Psoas muscle (tissue), 8 donors: ENCODE measurements around the gene AMIGO1. TPM values are rescaled to one million over a fixed set of nuclear protein-coding genes. Genes with fewer than 3 reads are reported as not detected.

Experiments
- ATAC-seq, 4 donors: fragments of 200-7000 bp; cut with Tn5 transposase; one replicate each; pipeline ENCODE4 v1.9.1; 2020; ENCODE audit warnings: moderate library complexity in 3 of 4, mild to moderate bottlenecking in 2 of 4
- DNase-seq, 2 donors: peaks; one replicate each; pipeline ENCODE4 v3.0.0-alpha.2; 2020
- H3K27ac ChIP-seq: fragments of 200-600 bp; one replicate; pipeline ENCODE4 v1.8.0; 2022
- H3K27me3 ChIP-seq, 3 donors: fragments of 200-600 bp in 1 of 3; one replicate each; pipeline versions ENCODE4 v1.6.1 to v1.8.0; 2013 to 2022; ENCODE audit warnings: low read length in 2 of 3, mild to moderate bottlenecking in 2 of 3, moderate library complexity in 1 of 3; ENCODE audit not compliant: insufficient read depth in 3 of 3
- H3K36me3 ChIP-seq, 2 donors: fragments of 200-600 bp in 1 of 2; one replicate each; pipeline versions ENCODE4 v1.6.1 to v1.8.0; 2013 to 2022; ENCODE audit warnings: low read depth in 1 of 2, mild to moderate bottlenecking in 1 of 2, moderate library complexity in 1 of 2; ENCODE audit not compliant: insufficient read depth in 1 of 2
- H3K4me1 ChIP-seq: fragments of 200-600 bp; one replicate; pipeline ENCODE4 v1.8.0; 2022
- H3K4me3 ChIP-seq: fragments of 200-600 bp; one replicate; pipeline ENCODE4 v1.8.0; 2022; ENCODE audit warnings: mild to moderate bottlenecking
- H3K9me3 ChIP-seq: fragments of 200-600 bp; one replicate; pipeline ENCODE4 v1.8.0; 2022
- CTCF ChIP-seq: fragments of 200-600 bp; IDR thresholded peaks from one replicate; pipeline ENCODE4 v1.8.0; 2022; ENCODE audit warnings: antibody characterized with exemption
- WGBS, 3 donors: extraction: QIAGEN DNeasy Blood & Tissue Kit; methylation state at CpG; one replicate each; pipeline versions ENCODE4 v1.1.6 to v1.1.7; 2013; 5-methylcytosine and 5-hydroxymethylcytosine counted together
- intact Hi-C, 2 donors: fragments of 100-400 bp; cut with DNase I; formaldehyde crosslinking; loops; one replicate each; pipeline versions ENCODE4 v1.11.0 to v1.14.2; 2022
- polyA plus RNA-seq, 3 donors: library from polyadenylated mRNA; stranded (reverse); fragments of 200-250 nt; gene quantifications; one replicate each; pipeline ENCODE4 v1.2.3, GENCODE V29; 2013
- total RNA-seq, 4 donors: library from RNA; stranded (reverse); fragmentation: NEBNext Ultra II Directional in 2 of 4; extraction: Animal tissue kit (Norgen Biotek cat#: 25700) in 2 of 4; gene quantifications; one replicate each; pipeline versions ENCODE4 v1.2.1 to v1.2.4, GENCODE V29; 2021 to 2023
- donor health status: healthy with polysubstance abuse.
- donor health status: DM: no; HTN: no; CAD: no; lungs with moderate emphysema.
- donor health status: Bipolar disorder and iron deficiency.
- donor health status: healthy.
- donor health status: DM: yes; HTN: yes; CAD: no.
- donor health status: DM: no; HTN: no; CAD: no.
- donor health status: DM: no; HTN: no; CAD: no.
- donor health status: DM: yes; HTN: yes; CAD: no.

Gene AMIGO1
- total and polyA plus RNA-seq, 7 donors: 3.1 to 16.6 (median 10.0) TPM

- DNase-seq (peak; percentile 86 to 95), ATAC-seq (peak; percentile 85 to 89 (median 88))
- H3K27ac ChIP-seq: peak within 1 kb of the TSS; percentile 97
- 0% methylated on average over 52 to 88 of the region's 88 CpGs for WGBS, 3 donors
- no peaks in the 10 kb centered on the region for H3K27me3 ChIP-seq
- TF ChIP-seq CTCF: no peak
- intact Hi-C loops: loop anchor here in 1 of 2 donors (5.0 kb wide), 1 partner anchor 39 kb away; the partner anchor contains the start of gene PSMA5
- no peaks in the 10 kb centered on the region for H3K9me3 ChIP-seq
- peak within 1 kb of the TSS; percentile 87 for H3K4me3 ChIP-seq
- H3K4me1 ChIP-seq: peaks cover 33% of the 10 kb centered on the region
- H3K36me3 ChIP-seq: no peaks in the 10 kb centered on the region
Observed at GRCh38 chr1:109466452-109467300, 42.9 kb downstream of the AMIGO1 start, which contains the start of gene SYPL2. SYPL2 (plus strand) TSS chr1:109466546; CDS start chr1:109466844, 298 bp downstream.

GRCh38 chr1:109466125-109466451 is 43.4 kb downstream of the AMIGO1 start:
- no peaks in the 10 kb centered on the region for H3K36me3 ChIP-seq
- ATAC-seq (no peak), DNase-seq (peak in 1 of 2 donors; percentile 84)
- TF ChIP-seq CTCF: no peak
- peak overlapping the region; percentile 97 for H3K27ac ChIP-seq
- peak overlapping the region; percentile 87 for H3K4me3 ChIP-seq
- H3K4me1 ChIP-seq: peaks cover 33% of the 10 kb centered on the region
- 2 to 4% (median 2%) methylated on average over 23 to 24 of the region's 24 CpGs for WGBS, 3 donors
- H3K9me3 ChIP-seq: no peaks in the 10 kb centered on the region
- H3K27me3 ChIP-seq: no peaks in the 10 kb centered on the region
- intact Hi-C loops: loop anchor here in 1 of 2 donors (5.0 kb wide), 1 partner anchor 39 kb away; the partner anchor contains the start of gene PSMA5

- no peak overlapping the region for H3K4me3 ChIP-seq
- DNase-seq (no peak), ATAC-seq (no peak)
- TF ChIP-seq CTCF: no peak
- no peaks in the 10 kb centered on the region for H3K27me3 ChIP-seq
- 87 to 92% (median 89%) methylated on average over 4 of the region's 4 CpGs for WGBS, 3 donors
- no peak overlapping the region for H3K27ac ChIP-seq
- no peaks in the 10 kb centered on the region for H3K4me1 ChIP-seq
- no peaks in the 10 kb centered on the region for H3K9me3 ChIP-seq
- H3K36me3 ChIP-seq: no peaks in the 10 kb centered on the region
- intact Hi-C loops: no loop called here
Observed at GRCh38 chr1:109457819-109458218, 51.7 kb downstream of the AMIGO1 start.

DNA sequence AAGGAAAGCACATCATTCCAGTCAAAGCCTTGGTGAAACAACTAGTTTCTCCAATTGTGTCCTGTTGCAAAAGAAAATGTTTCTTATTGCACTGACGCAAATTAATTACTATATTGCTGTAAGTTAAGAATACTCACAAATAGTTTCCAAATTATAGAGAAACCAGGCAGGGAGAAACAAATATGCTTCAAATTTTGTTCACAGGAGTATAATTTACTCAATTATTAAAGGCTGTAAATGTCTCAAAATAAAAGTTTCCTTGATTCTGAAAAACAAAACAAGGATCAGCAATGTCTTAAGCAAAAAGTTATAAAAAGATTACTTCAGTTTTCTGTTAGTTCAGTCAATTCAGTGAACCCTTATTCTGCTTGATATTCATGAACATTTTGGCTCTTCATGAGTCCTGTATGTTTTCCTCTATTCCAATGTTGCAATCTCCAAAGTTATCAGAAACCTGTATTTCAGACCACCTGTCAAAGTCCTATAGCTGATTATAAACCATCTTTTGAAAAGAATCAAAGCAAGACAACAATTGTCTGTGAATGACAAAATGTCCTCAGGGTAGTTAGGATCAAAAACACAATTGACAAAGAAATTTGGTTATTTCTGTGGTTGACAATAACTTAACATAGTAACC is 54.9 kb downstream of the AMIGO1 start:
- ATAC-seq (no peak), DNase-seq (no peak)
- Histone ChIP-seq H3K27me3 (no peaks in the 10 kb centered on the region), H3K36me3 (no peaks in the 10 kb centered on the region), H3K27ac (no peak overlapping the region), H3K4me1 (no peaks in the 10 kb centered on the region), H3K9me3 (no peaks in the 10 kb centered on the region), H3K4me3 (no peak overlapping the region)
- intact Hi-C loops: no loop called here
- no peak for TF ChIP-seq CTCF
- WGBS, 3 donors: 87 to 90% (median 88%) methylated on average over 1 of the region's 1 CpG

Other genes with a start within 250 kb of the AMIGO1 start
- gene PSRC1, start 226.6 kb downstream of the AMIGO1 start, total RNA-seq: 1 to 10 TPM in 1 of 4 donors, under 1 TPM in 3; 0.54 to 1.7 (median 0.57) TPM
- gene PSRC1, start 226.6 kb downstream of the AMIGO1 start, polyA plus RNA-seq: 1 to 10 TPM in 2 of 3 donors, under 1 TPM in 1; 0.14 to 2.0 (median 1.3) TPM
- 1 to 10 TPM in 2 of 4 donors, under 1 TPM in 2; 0.57 to 2.2 (median 1.3) TPM for gene MYBPHL, start 202.7 kb downstream of the AMIGO1 start, total RNA-seq
- under 1 TPM in 2 of 3 donors, not detected in 1; 0.17 to 0.55 TPM for gene MYBPHL, start 202.7 kb downstream of the AMIGO1 start, polyA plus RNA-seq
- 100 to 1,000 TPM; 123 to 363 (median 207) TPM for gene SORT1, start 111.8 kb downstream of the AMIGO1 start, total RNA-seq
- gene SORT1, start 111.8 kb downstream of the AMIGO1 start, polyA plus RNA-seq: 100 to 1,000 TPM in 1 of 3 donors, 10 to 100 TPM in 2; 15.8 to 131 (median 81.9) TPM
- gene PSMA5, start 83.3 kb downstream of the AMIGO1 start, total RNA-seq: 100 to 1,000 TPM in 1 of 4 donors, 10 to 100 TPM in 3; 58.1 to 123 (median 94.6) TPM
- 100 to 1,000 TPM in 2 of 3 donors, 10 to 100 TPM in 1; 90.6 to 213 (median 146) TPM for gene PSMA5, start 83.3 kb downstream of the AMIGO1 start, polyA plus RNA-seq
- gene SYPL2, start 43.2 kb downstream of the AMIGO1 start, total RNA-seq: 100 to 1,000 TPM; 125 to 203 (median 163) TPM
- 10 to 100 TPM; 35.3 to 67.8 (median 66.2) TPM for gene SYPL2, start 43.2 kb downstream of the AMIGO1 start, polyA plus RNA-seq
- gene ATXN7L2, start 25.8 kb downstream of the AMIGO1 start, total RNA-seq: 10 to 100 TPM in 1 of 4 donors, 1 to 10 TPM in 3; 4.4 to 14.1 (median 8.4) TPM
- gene ATXN7L2, start 25.8 kb downstream of the AMIGO1 start, polyA plus RNA-seq: 1 to 10 TPM; 5.1 to 5.2 (median 5.1) TPM
- 1 to 10 TPM; 2.4 to 4.0 (median 3.7) TPM for gene CYB561D1, start 15.6 kb downstream of the AMIGO1 start, total RNA-seq
- 10 to 100 TPM in 1 of 3 donors, 1 to 10 TPM in 2; 1.8 to 15.0 (median 3.5) TPM for gene CYB561D1, start 15.6 kb downstream of the AMIGO1 start, polyA plus RNA-seq
- 1 to 10 TPM in 1 of 4 donors, under 1 TPM in 1, not detected in 2; 0.18 to 1.4 TPM for gene GPR61, start 30.1 kb upstream of the AMIGO1 start, total RNA-seq
- gene GPR61, start 30.1 kb upstream of the AMIGO1 start, polyA plus RNA-seq: under 1 TPM in 1 of 3 donors, not detected in 2; 0.10 TPM
- gene GNAI3, start 38.9 kb upstream of the AMIGO1 start, total RNA-seq: 1 to 10 TPM; 1.4 to 2.3 (median 1.7) TPM
- gene GNAI3, start 38.9 kb upstream of the AMIGO1 start, polyA plus RNA-seq: 1 to 10 TPM in 2 of 3 donors, under 1 TPM in 1; 0.96 to 2.9 (median 1.5) TPM
- gene GNAT2, start 109.9 kb upstream of the AMIGO1 start, total RNA-seq: not detected
- gene GNAT2, start 109.9 kb upstream of the AMIGO1 start, polyA plus RNA-seq: under 1 TPM in 2 of 3 donors, not detected in 1; 0.07 to 0.16 TPM
- gene AMPD2, start 110.1 kb upstream of the AMIGO1 start, total RNA-seq: 10 to 100 TPM in 1 of 4 donors, 1 to 10 TPM in 3; 7.3 to 13.1 (median 8.7) TPM
- 10 to 100 TPM in 1 of 3 donors, 1 to 10 TPM in 2; 4.2 to 13.9 (median 5.6) TPM for gene AMPD2, start 110.1 kb upstream of the AMIGO1 start, polyA plus RNA-seq
- 10 to 100 TPM; 35.0 to 56.2 (median 46.9) TPM for gene GSTM4, start 146.4 kb upstream of the AMIGO1 start, total RNA-seq
- gene GSTM4, start 146.4 kb upstream of the AMIGO1 start, polyA plus RNA-seq: 10 to 100 TPM; 26.0 to 46.8 (median 42.9) TPM
- gene GSTM2, start 158.3 kb upstream of the AMIGO1 start, total RNA-seq: 100 to 1,000 TPM in 2 of 4 donors, 10 to 100 TPM in 2; 38.7 to 175 (median 105) TPM
- 10 to 100 TPM; 35.5 to 86.8 (median 61.4) TPM for gene GSTM2, start 158.3 kb upstream of the AMIGO1 start, polyA plus RNA-seq
- 10 to 100 TPM in 2 of 4 donors, under 1 TPM in 1, not detected in 1; 0.42 to 89.4 (median 27.6) TPM for gene GSTM1, start 178.1 kb upstream of the AMIGO1 start, total RNA-seq
- gene GSTM1, start 178.1 kb upstream of the AMIGO1 start, polyA plus RNA-seq: 10 to 100 TPM in 2 of 3 donors, under 1 TPM in 1; 0.21 to 41.2 (median 27.5) TPM
- 1 to 10 TPM in 2 of 4 donors, under 1 TPM in 2; 0.61 to 5.0 (median 1.1) TPM for gene GSTM5, start 202.5 kb upstream of the AMIGO1 start, total RNA-seq
- gene GSTM5, start 202.5 kb upstream of the AMIGO1 start, polyA plus RNA-seq: 1 to 10 TPM in 2 of 3 donors, under 1 TPM in 1; 0.53 to 1.4 (median 1.1) TPM
- 10 to 100 TPM; 10.1 to 49.4 (median 25.4) TPM for gene GSTM3, start 231.3 kb upstream of the AMIGO1 start, total RNA-seq
- gene GSTM3, start 231.3 kb upstream of the AMIGO1 start, polyA plus RNA-seq: 10 to 100 TPM; 39.8 to 79.8 (median 42.3) TPM